NCI-H748 (cell line): ENCODE data around the gene TNIK.
"Not testable (repeated sequence)": the region's sequence is repeated elsewhere in the genome, so short reads cannot be mapped to it uniquely, and the experiment has no call there.

Source experiments
- DNase-seq: peaks from one replicate; lab custom pipeline; 2025; ENCODE audit not compliant: unreplicated experiment; lab: John Stamatoyannopoulos, UW

The TNIK gene

DNA sequence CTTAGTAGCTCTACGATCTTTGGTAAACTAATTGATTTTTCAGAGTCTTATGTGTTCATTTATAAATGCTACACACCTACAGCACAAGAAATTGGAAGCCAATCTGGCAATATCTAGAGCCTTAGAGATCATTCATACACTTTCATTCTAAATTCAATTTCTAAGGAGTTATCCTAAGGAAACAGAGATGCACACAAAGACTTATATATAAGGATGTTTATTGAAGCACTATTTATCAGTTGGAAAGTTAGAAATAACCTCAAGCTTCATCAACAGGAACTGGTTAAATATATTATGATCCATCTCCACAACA is 12.7 kb downstream of the TNIK start:
- not testable (repeated sequence) for DNase-seq

DNA sequence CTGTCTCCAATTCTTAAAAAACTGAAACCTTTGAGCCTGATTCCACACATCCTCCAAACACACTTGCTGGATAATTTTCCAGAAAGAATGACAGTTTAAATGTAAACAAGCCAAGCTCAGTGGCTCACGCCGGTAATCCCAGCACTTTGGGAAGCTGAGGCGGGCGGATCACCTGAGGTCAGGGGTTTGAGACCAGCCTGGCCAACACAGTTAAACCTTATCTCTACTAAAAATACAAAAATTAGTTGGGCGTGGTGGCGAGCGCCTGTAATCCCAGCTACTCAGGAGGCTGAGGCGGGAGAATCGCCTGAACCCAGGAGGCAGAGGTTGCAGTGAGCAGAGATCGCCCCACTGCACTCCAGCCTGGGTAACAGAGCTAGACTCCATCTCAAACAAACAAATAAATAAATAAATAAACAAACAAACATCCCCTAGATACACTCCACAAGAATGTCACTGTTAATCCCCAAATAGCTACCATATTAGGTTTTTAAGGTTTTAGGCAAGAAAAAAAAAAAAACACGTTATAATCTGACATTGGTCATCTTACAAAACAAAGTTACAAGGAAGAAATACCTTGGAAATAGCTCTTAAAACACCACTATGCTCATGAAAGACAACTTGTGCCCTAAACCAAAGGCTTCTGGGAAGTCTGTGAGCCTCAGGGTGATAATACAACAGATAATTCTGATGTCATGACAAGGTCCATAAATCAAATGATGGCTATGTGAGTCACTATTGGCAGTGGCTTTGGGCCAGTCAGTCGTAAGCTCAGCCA is 13.2 kb downstream of the TNIK start:
- DNase-seq = no peak

DNA sequence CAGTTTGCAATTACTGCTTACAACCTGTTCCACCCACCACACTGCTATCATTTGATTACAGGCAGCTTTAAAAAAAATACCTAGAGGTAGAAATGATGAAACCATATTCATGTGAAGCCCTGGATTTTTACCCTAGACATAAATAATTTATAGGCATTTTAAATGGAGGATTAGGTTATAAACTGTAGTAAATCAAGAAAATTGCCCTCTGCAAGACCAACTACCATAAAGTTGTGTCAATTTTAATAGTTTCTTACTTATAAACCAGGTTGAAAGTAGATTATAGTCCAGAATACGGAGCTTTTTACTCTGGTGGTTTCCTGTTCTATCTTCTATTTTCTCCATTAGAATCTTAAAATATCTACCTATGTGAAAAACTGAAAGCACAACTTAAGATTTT is 13.9 kb downstream of the TNIK start:
- DNase-seq = no peak

DNA sequence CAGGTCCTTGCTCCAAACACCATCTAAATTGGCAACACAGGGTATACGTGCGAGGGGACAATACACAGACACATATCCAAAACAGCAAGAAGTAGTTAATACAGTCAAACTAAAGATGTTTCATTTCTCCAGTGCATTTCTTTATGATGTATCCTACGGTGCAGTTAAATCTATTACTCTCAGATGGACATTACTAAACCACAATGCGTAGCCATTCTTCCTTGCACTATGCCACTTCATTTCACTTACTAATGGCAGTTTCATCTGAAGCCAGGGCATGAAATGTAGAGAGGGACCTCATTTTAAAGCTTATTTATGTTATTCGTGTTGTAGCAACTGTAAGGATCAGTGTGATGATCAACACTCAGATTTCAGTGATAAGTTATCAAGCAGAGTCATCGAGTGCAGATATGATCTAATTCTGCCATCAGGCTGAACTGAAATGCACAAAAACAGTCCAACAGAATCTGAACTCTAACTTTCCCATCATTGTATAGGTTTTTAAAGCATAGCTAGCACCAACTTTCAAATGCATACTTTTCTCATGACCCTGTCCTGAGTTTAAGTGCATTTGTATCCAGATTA is 14.5 kb downstream of the TNIK start:
- DNase-seq = no peak

DNA sequence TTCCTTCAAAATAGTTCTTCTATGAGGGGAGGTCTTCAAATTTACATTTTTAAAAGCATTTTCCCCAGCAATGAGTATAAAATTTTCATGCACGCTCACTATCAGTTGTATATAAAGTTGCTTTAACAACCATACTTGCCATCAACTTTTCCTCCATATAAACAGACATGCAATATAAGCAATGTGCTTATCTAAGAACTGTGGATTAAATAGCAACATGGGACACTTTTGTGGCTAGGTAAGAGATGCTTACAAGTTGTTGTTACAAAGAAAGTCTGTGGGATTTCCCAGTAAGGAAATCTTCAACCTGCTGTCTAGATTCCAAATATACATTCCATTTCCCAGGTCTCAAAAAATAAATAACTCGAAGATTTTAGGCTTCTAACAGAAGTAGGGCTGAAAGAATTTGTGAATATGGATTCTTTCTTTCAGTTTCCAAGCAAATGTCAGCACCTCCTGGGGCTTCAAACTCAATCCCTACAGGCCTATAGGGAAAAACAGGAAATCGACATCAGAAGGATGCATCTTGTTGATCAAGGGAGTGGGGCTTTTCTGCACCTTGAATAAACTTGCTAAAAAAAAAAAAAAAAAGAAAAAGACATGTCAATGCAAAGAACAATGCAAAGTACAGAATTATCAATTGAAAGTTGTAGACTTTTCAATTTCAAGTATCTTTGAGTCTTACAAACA is 16.1 kb downstream of the TNIK start:
- DNase-seq = no peak

DNA sequence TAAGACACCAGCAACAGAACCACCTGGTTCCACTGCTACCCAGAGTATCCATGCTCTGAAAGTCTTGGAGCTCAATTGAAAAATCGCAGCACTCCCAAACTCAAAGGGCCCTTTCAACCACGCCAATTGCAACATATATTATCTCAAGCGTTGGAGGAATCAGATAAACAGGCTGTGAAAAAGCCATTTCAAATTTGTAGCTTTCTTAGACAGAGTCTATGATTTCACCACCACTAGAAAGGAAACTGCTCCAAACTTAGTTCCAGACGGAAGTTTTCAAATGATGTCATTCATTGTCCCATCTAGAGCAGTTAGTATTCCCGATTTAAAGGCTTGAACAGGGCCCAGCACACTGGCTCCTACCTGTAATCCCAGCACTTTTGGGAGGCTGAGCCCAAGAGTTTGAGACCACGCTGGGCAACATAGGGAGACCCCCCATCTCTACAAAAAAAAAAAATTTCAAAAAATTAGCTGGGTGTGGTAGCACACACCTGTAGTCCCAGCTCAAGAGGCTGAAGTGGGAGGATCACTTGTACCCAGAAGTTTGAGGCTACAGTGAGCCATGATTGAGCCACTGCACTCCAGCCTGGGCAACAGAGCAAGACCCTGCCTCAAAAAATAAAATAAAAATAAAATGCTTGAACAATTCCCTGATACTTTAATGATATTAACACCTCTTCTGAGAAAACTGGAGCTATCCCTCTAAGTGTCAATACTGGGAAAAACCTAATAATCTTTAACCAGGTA is 16.8 kb downstream of the TNIK start:
- no peak for DNase-seq

DNA sequence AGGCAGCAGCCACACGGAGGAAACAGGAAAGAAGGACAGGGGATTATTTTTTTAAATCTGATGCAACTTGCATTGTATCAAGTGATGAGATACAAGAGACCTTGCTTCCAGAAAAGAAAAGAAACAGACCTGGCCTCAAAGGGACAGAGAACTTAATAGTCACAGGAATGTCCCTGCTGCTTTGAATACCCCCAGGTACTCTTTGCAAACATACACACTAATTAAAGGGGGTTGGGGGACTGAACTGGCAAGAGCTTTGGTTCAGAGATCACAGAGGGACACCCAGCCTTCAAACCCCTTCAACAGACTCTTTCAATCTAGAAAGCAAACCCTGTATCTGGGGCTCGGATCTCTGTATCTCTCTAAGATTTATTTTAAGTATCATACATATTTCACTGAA is 18.0 kb downstream of the TNIK start:
- no peak for DNase-seq

DNA sequence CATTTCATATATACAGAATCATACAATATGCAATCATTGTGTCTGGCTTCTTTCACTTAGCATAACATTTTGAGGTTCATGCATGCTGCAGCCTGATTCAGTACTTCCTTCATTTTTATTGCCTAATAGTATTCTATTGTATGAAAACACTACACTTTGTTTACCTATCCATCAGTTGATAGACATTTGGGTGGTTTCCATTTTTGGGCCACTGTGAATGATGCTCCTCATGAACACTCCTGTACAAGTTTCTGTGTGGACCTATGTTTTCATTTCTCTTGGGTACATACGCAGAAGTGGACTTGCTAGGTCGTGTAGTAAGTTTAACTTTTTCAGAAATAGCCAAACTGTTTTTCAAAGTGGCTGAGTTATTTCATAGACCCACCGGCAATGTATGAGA is 18.8 kb downstream of the TNIK start:
- DNase-seq = no peak

DNA sequence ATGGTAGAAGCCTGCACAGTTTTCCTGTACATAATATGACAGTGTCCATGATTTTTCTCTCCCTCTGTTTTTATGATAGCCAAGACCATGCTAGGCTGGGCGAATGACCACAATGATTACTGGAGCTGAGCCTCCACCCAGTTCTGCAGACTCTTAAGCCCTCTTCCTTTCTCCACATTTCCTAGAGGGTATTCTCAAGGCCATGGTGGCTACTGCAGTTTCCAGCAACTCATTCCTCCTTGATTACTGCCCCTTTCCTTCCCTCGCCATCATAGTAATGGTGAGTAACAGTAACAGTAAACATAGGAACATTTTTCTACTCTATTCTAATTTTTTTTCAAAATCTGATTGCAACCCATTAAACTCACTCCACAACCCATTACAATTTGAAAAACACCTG is 20.2 kb downstream of the TNIK start:
- no peak for DNase-seq

DNA sequence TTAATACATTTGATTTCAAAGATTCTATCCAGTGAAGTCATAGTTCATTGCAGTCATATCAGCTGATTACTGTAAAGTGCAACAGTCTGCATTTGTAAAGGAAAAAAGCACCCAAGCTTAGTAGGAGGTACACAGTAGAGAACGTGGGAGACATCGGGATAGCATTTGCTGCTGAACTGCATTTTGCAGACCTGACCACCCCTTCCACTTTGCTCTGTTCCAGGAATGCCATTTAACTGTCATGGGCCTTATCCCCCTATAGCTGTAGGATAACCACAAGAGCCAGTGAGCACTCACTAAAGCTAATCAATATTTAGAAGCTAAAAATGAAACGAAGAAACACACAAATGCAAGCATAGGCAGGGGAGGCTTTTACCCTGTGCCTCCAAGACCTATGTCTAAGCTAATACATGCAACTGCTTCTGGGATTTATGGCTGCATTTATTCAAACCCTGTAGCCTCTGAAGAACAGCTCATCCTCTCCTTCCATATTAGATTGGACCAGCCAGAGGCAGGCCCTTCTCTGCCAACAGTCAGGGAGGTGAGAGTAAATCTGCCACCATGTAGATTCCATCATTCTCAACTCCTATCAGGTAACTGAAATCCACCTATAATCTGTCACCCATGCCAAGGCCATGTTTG is 23.0 kb downstream of the TNIK start:
- no peak for DNase-seq

DNA sequence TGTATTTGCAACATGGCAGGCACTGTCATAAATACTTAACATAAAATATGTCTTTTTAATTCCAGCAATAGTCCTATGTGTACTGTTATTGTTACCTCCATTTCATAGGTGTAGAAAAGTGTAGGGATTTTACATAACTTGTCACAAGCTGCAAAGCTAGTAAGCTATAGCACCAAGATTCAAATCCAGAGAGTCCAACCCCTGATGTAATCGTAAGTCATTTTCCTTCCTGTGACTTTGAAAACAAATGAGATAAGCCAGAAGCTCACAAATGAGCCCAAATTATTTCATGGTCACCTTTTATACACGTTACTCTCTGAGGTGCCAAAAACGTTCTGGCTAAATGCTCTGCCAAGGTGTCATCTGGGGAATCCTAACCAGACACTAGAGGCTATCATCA is 23.8 kb downstream of the TNIK start:
- DNase-seq = no peak

DNA sequence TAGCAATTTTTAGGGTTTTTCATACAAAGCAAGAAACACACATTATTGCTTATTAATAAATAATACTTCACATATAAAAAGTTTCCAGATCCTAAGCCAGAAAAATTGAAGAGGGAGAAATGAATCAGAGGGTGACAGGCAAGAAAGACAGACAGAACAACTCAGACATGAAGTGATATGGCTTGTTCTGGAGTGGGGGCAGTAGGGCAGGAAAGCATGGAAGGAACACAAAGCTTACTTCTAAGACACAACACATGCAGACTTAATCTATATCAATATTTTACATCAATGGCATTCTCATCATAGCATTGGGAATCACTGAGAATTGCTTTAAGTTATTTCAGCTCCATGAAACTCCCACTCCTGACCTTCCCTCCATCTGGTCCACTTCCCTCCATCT is 24.4 kb downstream of the TNIK start:
- DNase-seq = no peak

DNA sequence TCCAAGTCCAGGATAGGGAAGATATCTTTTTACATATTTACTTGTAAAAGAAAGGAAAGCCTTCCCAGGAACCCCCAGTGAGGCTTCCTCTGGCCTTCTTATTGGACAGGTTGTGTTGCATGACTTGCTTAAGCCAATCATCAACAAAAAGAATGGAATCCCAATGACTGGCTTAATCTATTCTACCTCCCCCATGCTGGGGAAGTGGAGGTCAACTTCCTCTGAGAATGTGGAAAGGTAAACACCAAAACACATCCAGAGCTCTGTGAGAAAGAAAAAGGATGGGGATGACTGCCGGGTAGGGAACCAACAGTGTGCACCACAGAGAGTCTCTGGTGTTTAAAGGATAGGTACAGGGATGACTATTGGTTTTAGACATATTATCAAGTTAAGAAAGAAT is 25.1 kb downstream of the TNIK start:
- DNase-seq = no peak

DNA sequence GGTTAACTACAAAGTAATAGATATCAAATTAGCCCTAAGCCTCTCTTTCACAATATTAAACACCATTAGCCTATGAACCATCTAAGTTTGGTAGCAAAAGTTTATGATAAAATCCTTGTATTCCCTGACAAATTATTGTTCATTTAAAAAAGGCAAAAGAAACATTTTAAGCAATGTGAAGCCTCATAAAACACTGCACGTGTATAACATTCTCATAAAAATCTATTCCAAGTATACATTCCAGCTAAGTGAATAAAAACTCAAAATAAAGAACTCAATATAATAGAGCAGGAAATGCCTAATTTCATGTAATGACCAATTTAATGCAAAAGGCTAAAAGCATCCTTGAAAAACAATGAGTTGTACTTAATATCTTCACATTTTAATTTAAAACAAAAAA is 27.7 kb downstream of the TNIK start:
- no peak for DNase-seq

DNA sequence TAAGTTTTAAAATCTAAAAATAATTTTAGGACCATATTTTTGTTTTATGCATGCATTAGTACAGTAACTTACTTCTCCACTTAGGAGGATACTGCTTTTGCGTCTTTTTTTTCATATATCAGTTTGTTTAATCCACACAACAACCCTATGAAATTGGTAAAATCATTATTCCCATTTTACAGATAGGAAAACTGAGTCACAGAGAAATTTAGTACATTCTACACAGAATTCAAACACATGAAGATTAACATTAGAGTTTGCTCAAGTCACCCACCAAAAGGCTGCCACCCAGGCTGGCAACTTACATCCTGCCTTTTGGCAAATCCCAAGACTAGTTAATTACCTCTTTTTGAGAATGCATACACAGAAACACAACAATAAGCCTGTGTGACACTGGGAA is 28.7 kb downstream of the TNIK start:
- DNase-seq = no peak

DNA sequence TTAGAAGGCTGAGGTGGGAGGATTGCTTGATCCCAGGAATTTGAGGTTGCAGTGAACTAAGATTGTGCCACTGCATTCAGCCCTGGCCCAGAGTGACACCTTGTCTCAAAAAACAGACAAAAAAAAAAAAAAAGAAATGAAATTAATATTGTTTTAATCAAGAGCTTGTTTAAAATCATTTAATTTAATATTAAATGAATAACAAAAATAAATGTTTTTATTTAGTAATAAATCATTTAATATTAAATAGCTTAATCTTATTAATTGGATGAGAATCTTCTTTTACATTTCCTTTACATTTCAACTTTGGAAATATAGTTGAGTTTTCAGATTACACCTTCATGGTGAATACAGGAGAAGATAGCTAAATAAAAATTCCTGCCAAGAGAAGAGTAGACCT is 29.7 kb downstream of the TNIK start:
- DNase-seq = no peak

DNA sequence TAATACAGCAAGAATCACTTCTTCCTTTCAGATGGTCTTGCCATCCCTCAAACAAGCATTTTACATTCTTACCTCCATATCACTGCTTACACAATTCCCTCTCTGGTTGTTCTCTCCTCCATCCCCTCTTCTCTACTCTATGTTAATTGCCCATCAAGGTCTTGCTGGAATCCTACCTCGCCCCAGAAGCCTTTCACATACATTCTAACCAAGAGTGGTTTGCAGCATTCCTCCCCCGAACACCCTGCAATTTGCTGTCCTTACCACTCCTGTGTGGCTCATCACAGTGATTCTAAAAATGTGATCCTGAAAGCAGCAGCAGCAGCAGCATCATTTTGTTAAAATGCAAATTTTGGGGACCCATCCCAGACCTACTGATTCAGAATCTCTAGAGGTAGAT is 30.6 kb downstream of the TNIK start:
- DNase-seq = no peak

DNA sequence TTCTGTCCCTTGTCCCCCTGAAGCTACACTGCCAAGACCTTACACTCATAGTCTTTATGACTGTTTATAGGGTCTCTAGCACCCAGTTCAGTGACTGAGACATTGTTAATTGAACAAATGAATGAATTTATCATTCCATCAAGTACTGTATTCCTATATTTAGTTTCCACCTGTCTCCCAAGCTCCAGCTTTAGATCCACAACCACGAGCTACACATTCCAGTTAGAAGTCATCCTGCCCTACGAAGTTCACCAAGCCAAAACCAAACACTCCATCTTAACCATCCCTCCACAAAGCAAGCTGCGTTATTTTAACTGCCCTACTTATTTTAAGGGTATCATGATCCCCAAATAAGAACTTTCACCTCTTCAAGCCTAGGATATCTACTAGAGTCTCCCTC is 31.3 kb downstream of the TNIK start:
- DNase-seq = no peak

DNA sequence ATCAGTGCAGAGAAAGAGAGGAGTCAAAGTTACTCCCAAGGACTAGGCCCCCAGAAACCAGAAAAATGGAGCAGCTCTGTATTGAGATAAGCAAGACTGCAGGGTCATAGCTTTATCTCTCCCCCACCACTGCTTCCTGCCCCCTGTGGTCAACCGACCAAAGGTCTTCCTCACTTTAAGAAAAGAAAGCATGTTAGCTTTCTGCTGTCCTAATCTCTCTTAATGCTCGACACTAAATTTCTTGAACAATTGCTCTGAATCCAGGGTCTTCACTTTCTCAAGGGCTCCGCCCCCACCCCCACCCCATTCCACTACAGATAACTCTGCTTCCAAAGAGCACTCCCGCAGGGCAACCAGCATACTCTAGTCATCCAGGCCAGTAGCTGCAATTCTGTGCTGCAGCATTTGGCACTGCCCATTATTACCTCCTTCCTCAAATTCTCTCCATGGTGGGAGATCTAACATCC is 31.9 kb downstream of the TNIK start:
- DNase-seq = no peak

DNA sequence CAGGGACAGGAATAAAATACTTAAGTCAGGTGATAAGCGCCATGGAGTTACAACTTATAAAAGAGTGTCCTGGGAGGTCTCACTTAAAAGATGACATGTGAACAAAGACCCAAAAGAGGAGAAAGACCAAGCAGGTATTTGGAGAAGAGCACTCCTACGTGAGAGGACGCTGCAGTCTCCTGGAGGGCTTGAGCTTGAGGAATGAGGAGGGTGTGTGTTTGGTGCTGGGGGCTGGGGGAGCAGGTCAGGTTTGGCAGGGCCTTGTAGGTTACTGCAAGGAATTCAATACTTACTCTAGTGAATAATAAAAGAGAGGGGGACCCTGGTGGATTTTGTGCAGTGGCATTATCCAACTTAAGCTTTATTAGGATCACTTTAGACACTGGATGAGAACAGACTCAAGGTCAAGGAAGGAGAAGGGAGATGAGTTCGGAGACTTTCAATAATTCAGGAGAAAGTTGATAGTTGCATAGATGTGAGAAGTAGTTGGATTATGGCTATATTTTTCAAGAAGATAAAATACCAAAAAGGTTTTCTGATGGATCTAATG is 32.4 kb downstream of the TNIK start:
- no peak for DNase-seq

DNA sequence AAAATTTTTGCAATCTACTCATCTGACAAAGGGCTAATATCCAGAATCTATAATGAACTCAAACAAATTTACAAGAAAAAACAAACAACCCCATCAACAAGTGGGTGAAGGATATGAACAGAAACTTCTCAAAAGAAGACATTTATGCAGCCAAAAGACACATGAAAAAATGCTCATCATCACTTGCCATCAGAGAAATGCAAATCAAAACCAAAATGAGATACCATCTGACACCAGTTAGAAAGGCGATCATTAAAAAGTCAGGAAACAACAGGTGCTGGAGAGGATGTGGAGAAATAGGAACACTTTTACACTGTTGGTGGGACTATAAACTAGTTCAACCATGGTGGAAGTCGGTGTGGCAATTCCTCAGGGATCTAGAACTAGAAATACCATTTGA is 36.1 kb downstream of the TNIK start:
- DNase-seq = not testable (repeated sequence)
